ENCODE measurements around the gene POLR2I.
"Not testable (repeated sequence)": the region's sequence is repeated elsewhere in the genome, so short reads cannot be mapped to it uniquely, and the experiment has no call there.

Gene POLR2I

DNA sequence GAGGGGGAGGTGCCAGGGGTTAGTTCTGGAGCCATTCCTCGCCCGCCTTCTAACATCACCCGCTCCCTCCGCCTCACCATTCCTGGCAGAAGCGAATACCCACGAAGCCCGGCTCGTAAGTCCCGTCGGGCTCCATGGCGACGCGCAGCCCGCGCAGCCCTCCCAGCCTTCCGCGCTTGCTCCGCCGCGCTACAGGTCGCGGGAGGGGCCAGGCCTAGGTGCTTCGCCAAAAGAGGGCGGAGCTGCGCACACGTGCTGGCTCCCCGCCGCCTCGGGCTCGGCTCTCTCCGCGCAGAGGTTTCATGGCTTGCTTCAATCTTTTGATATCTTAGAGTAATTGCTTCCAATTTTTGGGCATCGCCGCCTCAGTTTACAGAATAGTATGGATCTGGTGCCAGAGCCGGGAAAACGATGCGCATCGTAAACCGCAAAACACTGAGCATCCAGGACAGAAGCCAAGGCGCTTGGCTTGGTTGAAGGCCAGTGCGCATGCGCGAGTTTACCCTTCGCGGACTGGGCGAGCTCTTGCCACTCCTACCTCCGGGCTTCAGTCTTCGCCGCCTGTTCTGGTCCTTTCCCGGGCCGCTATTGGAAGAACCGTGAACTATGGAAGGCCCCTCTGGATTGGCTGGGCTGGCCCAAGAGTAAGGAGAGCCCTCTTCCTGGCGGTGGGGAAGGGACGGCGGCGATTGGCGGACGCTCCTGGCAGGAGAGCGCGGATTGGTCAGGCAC, at the start of gene POLR2I:
Gene POLR2I, minus strand, starts transcription at position 155 of the 732 bp plus-strand sequence. Its CDS starts 19 bp downstream, at position 136.
- peak; percentile 99 to 100 for DNase-seq

DNA sequence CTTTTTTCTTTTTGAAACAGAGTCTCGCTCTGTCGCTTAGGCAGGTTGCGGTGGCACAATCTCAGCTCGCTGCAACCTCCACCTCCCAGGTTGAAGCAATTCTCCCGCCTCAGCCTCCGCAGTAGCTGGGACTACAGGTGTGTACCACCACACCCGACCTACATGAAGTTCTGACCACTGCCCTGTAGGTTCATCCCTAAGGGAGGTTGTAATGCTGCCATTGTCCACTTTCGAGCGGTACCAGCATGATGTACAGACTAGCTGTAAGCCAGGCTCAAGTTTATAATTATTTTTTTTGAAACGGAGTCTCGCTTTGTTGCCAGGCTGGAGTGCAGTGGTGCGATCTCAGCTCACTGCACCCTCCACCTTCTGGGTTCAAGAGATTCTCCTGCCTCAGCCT, 49.1 kb upstream of the POLR2I start:
- DNase-seq: no peak

DNA sequence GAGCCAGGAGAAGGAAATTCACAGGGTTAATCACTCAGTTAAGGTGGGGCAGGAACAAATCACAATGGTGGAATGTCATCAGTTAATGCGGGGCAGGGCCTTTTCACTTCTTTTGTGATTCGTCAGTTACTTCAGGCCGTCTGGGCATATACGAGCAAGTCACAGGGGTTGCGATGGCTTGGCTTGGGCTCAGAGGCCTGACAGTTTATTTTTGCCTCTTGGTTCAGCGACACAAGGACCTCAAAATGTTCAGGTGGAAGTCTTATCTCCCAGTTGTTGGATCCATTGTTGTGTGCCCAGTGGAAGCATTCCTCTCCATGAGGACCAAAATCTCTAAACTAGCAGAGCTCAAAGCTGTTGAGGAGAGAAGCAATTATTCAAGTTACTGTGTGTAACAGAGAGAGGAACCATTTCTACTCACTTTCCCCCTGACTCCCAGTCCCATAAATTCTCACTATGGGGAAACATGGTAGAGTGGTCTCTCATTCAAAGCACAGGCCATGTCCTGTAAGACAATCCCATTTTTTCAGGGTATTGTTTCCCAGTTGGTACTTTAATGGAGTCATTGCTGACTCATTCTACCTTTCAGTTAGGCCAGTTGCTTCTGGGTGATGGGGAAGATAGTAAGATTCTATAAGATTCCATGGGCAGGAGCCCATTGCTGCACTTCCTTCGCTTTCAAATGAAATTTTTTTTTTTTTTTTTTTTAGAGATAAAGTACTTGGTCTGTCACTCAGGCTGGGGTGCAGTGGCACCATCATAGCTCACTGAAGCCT, 46.3 kb upstream of the POLR2I start:
- DNase-seq: no peak

DNA sequence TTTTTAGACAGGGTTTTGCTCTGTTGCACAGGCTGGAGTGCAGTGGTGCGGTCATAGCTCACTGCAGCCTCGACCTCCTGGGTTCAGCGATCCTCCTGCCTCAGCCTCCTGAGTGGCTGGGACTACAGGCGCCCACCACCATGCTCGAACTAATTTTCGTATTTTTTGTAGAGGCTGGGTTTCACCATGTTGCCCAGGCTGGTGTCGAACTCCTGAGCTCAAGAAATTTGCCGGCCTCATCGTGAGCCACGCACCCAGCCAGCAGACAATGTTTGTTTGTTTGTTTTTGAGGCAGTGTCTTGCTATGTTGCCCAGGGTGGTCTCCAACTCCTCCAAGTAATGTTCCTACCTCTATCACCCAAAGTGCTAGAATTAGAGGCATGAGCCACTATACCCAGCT, 38.5 kb upstream of the POLR2I start:
- DNase-seq: no peak

DNA sequence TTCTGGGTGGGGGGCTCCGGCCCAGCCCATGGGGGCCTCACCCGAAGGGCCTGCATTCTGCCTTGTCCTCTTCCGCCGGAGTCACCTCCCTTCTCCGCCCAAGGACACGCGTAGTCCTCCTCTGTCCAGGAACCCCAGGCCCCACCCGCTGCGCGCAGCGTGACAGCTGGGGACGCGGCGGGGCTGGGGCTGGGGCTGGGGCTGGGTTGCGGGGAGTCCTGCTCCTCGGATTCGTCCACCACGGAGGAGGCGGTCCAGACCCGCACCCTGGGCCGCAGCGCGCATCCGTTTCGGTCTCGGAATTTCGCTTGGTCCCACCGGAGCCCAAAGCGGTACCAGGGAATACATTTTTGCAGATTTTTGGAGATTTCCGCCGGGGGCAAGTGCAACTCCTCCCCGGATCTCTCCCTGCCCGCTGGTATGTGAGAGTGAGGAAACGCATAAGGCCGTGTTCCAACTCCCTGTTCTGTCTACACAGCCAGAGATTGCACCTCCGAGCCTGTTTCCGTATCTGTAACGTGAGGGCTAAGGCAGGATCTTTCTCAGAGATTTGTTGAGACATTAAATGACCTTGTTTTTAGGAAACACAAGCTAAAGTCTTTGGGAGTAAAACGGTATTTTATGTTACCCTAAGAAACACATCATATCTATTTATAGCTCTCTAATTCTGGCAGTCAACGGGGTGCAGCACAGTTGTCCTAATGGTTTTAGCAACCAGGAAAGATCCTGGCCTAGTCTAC, 37.8 kb upstream of the POLR2I start, which contains the start of gene COX7A1:
Gene COX7A1, minus strand, starts transcription at position 96 of the 740 bp plus-strand sequence. Its CDS starts 40 bp downstream, at position 56.
- DNase-seq: no peak

DNA sequence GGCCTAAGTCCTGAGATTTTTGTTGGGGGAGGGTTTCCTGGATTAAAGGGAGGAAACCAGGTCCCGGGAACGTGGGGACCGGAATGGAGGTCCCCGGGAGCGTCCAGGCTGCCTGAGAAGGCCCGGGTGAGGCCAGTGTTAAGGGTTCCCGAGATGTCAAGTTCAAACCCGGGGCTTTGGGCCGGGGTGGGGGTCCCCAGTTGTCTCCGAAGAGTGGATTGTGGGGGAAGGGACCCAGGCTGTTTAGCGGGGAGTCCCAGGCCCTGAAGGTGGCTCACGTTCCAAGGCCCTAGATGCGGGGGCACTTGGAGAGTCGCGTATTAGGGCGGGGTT, 37.3 kb upstream of the POLR2I start:
- DNase-seq: no peak

DNA sequence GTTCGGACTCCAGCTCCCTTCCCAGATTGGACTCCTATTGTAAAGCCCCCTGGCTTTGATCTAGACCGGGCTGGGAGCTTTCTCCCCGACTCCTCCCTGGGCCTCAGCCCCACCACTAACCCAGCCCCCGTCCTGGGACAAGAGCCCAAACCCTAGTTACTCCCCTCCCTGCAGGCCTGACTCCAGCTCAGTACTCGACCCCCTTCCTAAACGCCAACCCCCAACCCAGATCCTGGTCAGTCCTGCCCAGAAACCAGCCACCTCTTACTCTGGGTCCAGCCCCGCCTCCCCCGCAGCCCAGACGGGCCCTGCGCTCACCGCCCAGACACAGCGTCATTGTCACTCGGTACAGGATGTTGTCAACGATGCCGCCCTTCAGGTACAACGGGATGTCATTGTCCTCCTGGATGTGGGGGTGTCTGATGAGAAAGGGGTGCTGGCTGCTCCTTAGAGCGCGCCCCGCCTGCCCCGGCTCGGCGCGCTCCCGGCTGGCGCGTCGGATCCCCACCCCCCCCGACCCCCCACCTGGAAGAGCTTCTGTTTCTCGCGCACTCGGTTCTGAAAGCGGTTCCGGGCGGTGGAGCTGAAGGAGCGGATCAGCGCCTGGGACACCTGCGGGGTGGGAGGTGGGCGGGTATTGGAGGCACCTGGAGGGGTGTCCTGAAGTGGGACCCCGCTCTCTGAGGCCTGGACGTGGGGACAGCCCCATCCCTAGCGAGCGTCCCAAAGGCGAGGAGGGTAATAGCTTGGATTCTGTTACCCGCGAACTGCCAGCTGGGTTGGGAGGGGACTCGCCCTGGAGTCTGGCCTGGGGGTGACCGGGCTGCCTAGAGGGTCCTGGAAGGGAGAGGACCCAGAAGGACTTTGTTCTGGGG, 36.7 kb upstream of the POLR2I start:
- no peak for DNase-seq

DNA sequence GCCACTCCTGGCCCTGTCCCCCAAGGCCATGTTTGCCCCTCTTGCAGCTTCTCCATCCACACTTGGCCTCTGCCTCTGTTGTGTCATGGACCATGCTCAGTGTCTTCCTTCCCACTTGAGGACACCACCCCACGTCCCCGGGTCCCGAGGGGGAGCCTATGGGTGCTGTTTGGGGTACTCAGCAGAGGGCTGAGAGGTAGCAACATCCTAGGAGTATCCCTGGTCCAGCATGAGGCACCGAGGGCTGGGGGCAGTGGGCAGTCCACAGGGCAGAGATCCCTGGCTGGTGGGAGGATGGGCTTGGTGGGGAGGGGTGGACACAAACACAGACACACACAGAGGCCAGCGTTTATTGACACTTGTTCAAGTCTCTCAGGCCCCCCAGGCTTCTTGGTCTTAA, 35.9 kb upstream of the POLR2I start:
- no peak for DNase-seq

DNA sequence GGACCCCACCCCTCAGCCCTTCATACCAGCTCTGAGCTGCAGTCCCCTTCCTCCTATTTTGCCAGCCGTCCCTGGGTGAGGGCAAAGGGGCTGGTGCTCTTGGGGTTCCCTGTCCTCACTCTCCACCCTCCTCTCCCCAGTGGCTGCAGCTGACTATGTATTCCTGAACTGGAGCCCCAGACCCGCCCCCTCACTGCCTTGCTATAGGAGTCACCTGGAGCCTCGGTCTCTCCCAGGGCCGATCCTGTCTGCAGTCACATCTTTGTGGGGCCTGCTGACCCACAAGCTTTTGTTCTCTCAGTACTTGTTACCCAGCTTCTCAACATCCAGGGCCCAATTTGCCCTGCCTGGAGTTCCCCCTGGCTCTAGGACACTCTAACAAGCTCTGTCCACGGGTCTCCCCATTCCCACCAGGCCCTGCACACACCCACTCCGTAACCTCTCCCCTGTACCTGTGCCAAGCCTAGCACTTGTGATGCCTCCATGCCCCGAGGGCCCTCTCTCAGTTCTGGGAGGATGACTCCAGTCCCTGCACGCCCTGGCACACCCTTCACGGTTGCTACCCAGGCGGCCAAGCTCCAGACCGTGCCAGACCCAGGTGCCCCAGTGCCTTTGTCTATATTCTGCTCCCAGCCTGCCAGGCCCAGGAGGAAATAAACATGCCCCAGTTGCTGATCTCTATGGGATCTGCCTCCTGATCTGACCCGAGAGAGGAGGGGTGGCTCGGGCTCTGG, 35.2 kb upstream of the POLR2I start:
- no peak for DNase-seq

DNA sequence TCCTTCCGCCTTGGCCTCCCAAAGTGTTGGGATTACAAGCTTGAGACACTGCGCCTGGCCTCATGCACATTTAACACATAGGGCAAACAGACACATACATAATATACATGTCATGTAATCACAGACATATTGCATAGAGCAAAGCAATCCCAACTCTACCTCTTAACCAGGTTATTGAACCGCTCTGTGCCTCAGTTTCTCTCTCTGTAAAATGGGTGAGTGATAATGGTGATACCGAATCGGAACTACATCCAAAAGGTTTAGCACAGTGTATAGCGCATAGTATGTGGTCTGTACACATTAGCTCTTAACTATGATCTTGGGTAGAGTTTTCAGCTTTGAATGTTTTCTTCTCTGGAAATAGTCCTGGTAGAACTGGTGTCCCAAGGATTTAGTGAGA, 29.9 kb upstream of the POLR2I start:
- no peak for DNase-seq

DNA sequence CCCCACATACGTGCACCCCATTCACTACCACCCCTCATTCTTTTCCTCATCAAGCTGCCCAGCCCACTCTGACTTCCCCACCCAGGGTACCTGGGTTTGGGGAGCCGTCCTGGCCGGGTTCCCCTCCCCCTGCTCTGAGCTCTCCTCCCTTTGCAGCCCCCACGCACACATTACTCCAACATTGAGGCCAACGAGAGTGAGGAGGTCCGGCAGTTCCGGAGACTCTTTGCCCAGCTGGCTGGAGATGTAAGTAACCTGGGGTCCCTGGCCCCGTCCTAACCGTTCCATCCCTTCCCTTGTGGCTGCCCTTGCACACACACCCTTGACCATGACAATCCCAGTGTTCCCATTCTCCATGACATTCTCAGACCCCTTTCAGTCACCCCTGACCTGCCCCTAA, 27.8 kb upstream of the POLR2I start:
- no peak for DNase-seq

DNA sequence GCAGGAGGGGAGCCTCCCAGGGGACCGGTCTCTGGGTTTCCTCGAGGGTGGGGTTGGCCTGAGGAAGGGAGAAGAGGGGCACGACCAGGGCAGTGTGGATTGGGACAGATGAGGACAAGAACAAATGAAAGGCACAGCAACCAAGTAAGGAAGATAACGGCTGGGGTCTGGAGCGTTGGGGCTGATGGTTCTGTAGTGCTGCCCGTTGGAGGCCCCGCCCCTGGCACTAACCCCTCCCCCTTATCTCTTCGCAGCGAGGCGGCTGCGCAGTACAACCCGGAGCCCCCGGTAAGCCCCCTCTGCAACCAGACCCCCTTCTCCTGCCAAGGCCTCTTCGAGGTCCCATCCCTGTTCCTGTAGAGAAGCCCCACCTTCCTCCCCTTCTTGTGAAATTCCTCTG, 27.4 kb upstream of the POLR2I start:
- DNase-seq: no peak

DNA sequence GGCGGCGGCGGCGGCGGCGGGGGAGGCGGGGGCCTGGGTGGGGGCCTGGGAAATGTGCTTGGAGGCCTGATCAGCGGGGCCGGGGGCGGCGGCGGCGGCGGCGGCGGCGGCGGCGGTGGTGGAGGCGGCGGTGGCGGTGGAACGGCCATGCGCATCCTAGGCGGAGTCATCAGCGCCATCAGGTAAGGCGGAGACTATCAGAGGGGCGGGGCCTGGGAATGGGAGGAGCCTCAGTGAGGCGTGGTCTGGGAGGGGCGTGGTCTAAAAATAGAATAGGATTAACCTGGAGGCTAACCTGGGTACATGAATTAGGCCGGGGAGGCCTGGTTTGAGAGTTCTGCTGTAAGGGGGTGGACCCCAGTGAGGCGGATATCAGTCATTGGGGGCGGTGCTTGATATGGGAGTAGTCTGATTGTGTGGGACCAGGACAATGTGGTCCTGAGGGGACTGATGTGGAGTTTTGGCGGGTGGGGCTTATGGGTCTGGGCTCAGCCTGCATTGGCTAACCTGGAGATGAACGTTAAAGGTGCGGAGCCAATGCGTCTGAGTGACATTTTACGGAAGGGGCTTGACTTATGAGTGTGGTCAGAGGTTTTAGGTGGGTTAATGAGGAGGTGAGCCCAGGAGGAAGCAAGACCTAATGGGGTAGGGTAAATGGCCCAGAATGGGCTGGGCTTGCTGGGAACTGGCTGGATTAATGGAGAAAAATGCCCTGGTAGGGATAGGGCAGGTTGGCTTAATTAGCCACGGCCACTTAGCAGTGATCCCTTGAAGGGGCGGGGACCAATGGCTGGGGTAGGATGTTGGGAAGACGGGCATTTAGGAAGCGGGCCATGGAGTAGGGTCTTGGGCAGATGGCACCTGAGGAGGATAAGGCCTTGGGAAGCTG, 26.6 kb upstream of the POLR2I start:
- DNase-seq: peak; percentile 10 to 48

DNA sequence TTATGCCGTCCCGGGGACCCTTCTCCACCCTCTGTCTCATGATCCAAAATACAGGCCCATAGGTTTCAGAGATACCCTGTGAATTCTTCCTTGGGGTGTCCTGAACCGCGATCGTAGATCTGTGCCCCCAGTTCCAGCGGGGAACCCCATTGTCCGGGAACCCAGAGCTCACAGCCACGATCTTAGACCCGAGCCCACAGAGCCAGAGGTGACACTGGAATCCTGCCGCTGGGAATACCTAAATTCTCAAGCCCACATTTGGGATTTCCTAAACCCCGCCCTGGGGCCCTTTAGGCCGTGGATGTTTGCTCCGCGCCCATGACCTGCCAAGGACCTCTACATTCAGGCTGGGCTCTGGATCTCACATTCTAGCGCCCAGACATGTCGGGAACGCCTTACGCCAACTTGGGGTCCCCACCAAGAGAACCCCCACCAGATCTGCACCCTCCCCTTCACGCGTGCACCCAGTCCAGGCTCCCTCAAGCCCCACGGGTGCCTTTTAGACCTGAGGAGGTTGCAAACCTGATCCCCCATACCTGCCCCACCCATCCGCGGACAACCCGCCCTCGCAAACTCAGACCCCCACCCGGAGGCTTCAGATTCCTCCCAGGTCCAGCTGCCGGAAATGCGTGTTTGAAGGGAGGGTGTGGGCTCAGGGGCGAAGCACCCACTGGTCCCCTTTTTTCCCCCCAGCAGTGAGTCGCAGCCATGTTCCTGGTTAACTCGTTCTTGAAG, 25.8 kb upstream of the POLR2I start:
- no peak for DNase-seq

DNA sequence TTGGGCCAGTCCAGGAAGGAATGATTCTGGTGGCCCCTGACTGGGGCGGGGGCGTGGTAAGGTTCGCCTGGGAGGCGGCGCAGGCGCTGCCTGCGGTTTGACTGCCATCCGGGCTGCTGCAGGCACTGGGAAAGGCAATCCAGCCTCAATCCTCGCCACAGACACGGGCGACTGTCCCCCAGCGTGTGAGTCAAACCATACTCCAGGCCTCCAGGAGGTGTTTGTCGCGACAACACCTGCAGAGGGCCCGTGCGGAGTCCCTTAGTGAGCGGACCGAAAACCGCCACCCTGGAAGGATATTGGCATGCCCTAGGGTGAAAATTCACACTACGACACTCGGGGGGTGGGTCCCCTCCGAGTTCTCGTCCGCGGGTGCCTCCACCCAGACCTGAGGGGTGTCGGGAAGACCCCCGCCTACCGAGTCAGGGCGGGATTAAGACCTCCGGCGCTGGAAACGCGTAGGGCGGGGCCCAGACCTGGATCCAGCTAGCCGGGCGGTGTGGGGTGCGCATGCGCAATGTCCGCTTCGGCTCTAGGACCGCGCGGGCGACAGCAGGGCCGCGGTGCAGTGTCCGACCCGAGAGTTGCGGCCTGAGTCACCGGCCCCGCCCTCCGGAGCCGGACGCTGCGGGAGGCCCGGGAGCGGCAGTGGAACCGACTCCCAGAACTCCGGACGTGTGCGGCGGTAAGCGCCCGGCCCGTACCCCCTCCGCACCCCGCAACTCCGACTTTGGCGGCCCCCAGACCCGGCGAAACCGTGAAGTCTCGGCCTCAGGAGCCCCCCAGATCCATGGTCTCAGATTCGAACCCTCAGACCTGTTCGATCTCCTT, 25.0 kb upstream of the POLR2I start, which contains the start of gene CAPNS1:
Gene CAPNS1, plus strand, starts transcription at position 594 of the 831 bp plus-strand sequence. CDS start 946 bp downstream, outside the sequence.
- peak; percentile 92 to 96 for DNase-seq

DNA sequence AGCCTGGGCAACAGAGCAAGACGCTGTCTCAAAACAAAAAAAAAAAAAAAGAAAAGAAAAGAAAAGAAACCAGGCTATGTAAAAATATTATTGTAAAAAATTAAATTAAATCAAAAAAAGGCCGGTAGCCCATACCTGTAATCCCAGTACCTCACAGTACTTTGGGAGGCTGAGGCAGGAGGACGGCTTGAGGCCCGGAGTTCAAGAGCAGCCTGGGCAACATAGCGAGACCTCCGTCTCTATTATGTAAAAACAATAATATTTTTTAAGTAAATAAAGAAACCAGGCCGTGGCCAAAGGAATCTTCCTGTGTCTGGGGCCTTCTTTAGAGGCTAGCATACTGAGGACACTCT, 24.4 kb upstream of the POLR2I start:
- no peak for DNase-seq

DNA sequence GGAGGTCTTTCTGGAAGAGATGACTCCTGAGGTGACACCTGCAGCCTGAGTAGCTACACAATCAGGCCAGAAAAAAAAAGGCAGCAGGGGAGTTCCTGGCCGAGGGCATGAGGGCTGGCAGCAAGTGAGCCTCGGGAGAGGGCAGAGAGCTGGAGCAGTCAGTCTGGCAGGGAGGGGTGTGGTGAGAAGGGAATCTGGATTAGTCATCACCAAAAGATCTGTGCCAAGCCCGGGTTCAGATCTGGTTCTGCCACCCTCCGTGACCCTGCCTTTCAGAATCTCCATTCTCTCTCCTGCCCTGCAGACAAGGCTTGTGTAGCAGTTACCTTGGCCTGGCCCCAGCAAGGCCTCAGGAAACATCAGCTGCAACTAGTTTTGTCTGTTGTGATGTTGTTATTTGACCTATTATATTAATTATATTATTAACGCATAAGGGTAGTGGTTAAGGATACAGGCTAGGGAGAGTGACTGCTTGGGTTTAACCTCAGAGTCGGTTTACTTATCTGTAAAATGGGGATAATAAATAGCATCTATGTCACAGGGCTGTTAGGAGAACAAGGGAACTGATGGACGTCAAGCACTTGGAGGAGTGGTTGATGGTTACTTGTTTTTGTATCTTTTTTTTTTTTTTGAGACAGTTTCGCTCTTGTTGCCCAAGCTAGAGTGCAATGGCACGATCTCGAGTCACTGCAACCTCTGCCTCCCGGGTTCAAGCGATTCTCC, 22.4 kb upstream of the POLR2I start:
- no peak for DNase-seq

DNA sequence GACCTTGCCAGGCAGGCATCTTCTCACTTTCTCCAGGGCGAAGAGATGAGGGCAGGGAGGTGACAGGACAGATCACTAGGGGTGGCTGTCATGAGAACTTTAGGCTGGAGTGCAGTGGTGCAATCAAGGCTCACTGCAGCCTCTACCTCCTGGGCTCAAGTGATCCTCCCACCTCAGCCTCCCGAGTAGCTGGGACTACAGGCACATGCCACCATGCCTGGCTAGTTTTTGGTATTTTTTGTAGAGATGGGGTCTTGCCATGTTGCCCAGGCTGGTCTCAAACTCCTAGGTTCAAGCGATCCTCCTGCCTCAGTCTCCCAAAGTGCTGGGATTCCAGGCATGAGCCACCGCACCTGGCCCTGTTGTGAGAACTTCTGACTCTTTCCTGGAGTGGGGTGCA, 20.2 kb upstream of the POLR2I start:
- DNase-seq: not testable (repeated sequence)

Data from hippocampal formation (tissue), 2 donors.